ENCODE measurements around the gene ANGPTL2. TPM values are rescaled to one million over a fixed set of nuclear protein-coding genes. Genes with fewer than 3 reads are reported as not detected.

The ANGPTL2 gene
- total and polyA plus RNA-seq, 12 donors, result 16.2 to 73.5 (median 42.9) TPM

DNA sequence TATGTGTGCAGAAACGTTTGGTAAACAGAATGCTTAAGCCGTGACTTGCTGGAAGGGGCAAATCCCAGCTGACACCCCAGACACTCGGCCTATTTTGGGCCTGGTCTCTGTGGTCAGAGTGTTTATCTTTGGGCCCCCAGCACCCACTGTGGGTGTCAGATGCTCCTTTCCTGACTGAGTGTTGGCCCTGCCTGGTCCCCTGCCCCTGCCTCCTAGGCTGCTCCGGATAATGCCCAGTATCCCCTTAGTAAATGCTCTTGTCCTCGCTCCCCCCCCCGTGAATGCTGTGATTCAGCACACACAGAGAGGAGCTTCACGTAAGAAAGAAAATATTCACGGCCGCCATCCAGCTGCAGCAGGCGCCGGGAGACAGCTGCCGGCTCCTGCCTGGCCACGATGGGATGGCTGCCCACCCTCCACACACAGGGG is 11.3 kb upstream of the ANGPTL2 start:
- H3K4me3 ChIP-seq, result no peak overlapping the region
- no peaks in the 10 kb centered on the region for H3K36me3 ChIP-seq
- H3K27ac ChIP-seq, result peak overlapping the region; percentile 77 to 95 (median 88)
- ATAC-seq (peak; percentile 50 to 81 (median 68)), DNase-seq (peak; percentile 56 to 74)
- 22 to 46% methylated on average over 13 of the region's 13 CpGs for WGBS, 2 donors
- intact Hi-C loops (cut with DNase I), result loop anchor here in 4 of 10 donors (2.0 to 5.0 kb wide), 3 partner anchors 49 to 64 kb away; no protein-coding TSS in a partner anchor
- peaks cover 32 to 78% (median 67%) of the 10 kb centered on the region in 9 donors for H3K4me1 ChIP-seq
- H3K9me3 ChIP-seq, result no peaks in the 10 kb centered on the region
- H3K27me3 ChIP-seq, result no peaks in the 10 kb centered on the region
- TF ChIP-seq, protein P1, sequence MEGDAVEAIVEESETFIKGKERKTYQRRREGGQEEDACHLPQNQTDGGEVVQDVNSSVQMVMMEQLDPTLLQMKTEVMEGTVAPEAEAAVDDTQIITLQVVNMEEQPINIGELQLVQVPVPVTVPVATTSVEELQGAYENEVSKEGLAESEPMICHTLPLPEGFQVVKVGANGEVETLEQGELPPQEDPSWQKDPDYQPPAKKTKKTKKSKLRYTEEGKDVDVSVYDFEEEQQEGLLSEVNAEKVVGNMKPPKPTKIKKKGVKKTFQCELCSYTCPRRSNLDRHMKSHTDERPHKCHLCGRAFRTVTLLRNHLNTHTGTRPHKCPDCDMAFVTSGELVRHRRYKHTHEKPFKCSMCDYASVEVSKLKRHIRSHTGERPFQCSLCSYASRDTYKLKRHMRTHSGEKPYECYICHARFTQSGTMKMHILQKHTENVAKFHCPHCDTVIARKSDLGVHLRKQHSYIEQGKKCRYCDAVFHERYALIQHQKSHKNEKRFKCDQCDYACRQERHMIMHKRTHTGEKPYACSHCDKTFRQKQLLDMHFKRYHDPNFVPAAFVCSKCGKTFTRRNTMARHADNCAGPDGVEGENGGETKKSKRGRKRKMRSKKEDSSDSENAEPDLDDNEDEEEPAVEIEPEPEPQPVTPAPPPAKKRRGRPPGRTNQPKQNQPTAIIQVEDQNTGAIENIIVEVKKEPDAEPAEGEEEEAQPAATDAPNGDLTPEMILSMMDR (IDR thresholded peaks at IDR 0.05), result no peak

DNA sequence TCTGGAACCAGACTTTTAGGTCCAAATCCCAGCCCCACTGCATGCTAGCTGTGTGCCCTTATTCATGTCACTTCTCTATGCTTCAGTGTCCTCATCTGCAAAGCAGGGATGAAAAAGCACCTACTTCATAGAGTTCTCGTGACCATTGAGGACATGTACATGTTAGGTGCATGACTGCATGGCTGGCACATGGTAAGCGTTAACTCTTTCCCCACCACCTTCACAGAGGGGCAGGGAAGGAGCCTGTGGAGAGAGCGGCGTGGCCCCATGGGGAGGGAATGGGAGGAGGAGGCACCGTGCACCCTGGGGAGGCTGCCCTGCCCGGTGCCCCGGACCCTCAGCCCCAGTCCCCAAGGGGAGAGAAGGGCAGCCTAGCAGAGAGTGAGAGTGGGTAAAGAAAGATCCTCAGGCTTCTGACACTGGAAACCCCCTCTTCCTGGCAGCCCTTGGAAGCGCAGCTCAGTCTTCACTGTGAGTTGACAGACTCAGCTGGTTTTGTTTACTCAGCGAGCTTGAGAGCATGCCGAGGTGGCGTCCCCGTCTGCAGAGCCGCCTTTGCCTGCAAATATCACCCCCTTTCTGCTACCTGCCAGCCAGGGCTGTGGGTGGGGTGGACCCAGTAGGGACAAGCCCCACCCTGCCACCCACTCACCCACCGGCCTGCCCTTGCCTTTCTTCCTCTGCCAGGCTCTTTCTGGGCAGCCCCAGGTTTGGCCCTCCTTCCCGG is 10.6 kb upstream of the ANGPTL2 start:
- Histone ChIP-seq H3K36me3 (no peaks in the 10 kb centered on the region), H3K9me3 (no peaks in the 10 kb centered on the region), H3K27ac (peak overlapping the region; percentile 77 to 95 (median 88)), H3K4me1 (peaks cover 32 to 85% (median 72%) of the 10 kb centered on the region in 9 donors), H3K27me3 (no peaks in the 10 kb centered on the region), H3K4me3 (no peak overlapping the region)
- TF ChIP-seq, protein P1 (IDR thresholded peaks at IDR 0.05), result no peak
- intact Hi-C loops (cut with DNase I), result loop anchor here in 4 of 10 donors (2.0 to 5.0 kb wide), 3 partner anchors 50 to 64 kb away; no protein-coding TSS in a partner anchor
- DNase-seq (no peak), ATAC-seq (peak in 7 of 8 donors; percentile 2 to 34 (median 17))
- 60 to 63% methylated on average over 15 of the region's 15 CpGs for WGBS, 2 donors

DNA sequence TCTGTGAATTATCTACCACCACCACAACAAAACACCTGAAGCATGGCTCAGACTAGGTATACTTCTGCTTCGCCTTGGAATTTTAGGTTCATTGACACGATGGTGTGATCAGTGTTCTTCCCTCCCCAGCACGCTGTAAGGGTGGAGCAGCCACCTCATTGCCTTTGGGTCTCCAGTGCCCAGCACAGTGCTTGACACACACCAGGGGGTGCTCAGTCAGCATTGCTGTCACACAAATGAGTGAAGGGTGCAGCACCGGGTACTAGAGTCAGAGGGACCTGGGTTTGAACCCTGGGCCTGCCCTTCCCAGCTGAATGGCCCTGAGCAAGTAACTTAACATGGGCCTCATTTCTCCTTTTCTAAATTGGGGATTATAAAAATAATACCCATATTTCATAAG is 9.9 kb upstream of the ANGPTL2 start:
- no peaks in the 10 kb centered on the region for H3K27me3 ChIP-seq
- DNase-seq (no peak), ATAC-seq (no peak)
- intact Hi-C loops (cut with DNase I), result loop anchor here in 4 of 10 donors (2.0 to 5.0 kb wide), 3 partner anchors 50 to 65 kb away; no protein-coding TSS in a partner anchor
- no peak overlapping the region for H3K4me3 ChIP-seq
- H3K4me1 ChIP-seq, result peaks cover 32 to 86% (median 72%) of the 10 kb centered on the region in 9 donors
- TF ChIP-seq, protein P1 (IDR thresholded peaks at IDR 0.05), result no peak
- H3K27ac ChIP-seq, result peak overlapping the region in 8 of 10 donors; percentile 66 to 95 (median 88)
- no peaks in the 10 kb centered on the region for H3K36me3 ChIP-seq
- no peaks in the 10 kb centered on the region for H3K9me3 ChIP-seq
- 95 to 96% methylated on average over 4 of the region's 4 CpGs for WGBS, 2 donors

DNA sequence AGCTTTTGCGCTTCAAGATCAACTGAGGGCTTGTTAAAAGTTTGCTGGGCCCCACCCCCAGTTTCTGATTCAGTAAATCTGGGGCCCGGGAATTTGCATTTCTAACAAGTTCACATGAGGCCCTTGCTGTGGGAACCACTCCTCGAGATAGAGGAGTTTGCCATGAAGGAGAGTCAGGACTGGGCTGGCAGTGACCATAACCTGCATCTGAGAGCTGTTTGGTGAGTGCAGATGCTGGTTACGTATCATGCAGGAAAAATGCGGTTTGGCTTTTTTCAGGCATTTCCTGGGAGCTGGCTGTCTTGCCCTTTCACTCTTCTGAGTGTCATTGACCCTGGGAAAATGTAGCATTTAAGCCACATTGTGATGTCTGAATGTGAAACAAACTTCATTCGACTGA is 9.4 kb upstream of the ANGPTL2 start:
- intact Hi-C loops (cut with DNase I), result loop anchor here in 4 of 10 donors (2.0 to 5.0 kb wide), 3 partner anchors 51 to 65 kb away; no protein-coding TSS in a partner anchor
- H3K27me3 ChIP-seq, result no peaks in the 10 kb centered on the region
- DNase-seq, result no peak
- H3K4me3 ChIP-seq, result no peak overlapping the region
- H3K9me3 ChIP-seq, result no peaks in the 10 kb centered on the region
- H3K27ac ChIP-seq, result peak overlapping the region in 8 of 10 donors; percentile 5 to 95 (median 72)
- 89 to 92% methylated on average over 6 of the region's 6 CpGs for WGBS, 2 donors
- ATAC-seq, result no peak
- peaks cover 32 to 91% (median 72%) of the 10 kb centered on the region in 9 donors for H3K4me1 ChIP-seq
- TF ChIP-seq, protein P1 (IDR thresholded peaks at IDR 0.05), result no peak
- no peaks in the 10 kb centered on the region for H3K36me3 ChIP-seq

Measured in heart right ventricle (tissue), 16 donors.